Sigmoid colon (tissue), 7 donors: ENCODE results near the gene ELFN1. TPM values are rescaled to one million over a fixed set of nuclear protein-coding genes. Genes with fewer than 3 reads are reported as not detected.

Source experiments
- DNase-seq: peaks from one replicate; pipeline ENCODE4 v3.0.0-alpha.2; 2019
- H3K27ac ChIP-seq, 4 donors: fragments of 200-600 bp; sonication (generic); one replicate each; pipeline ENCODE4 v1.5.1; 2016 to 2019; ENCODE audit warnings: mild to moderate bottlenecking in 1 of 4
- H3K27me3 ChIP-seq, 3 donors: fragments of 200-600 bp; sonication (generic); one replicate each; pipeline ENCODE4 v1.5.1; 2019; ENCODE audit warnings: mild to moderate bottlenecking in 1 of 3
- H3K36me3 ChIP-seq, 4 donors: fragments of 200-600 bp; sonication (generic); one replicate each; pipeline ENCODE4 v1.5.1; 2016 to 2019
- H3K4me1 ChIP-seq, 4 donors: fragments of 200-600 bp; sonication (generic); one replicate each; pipeline ENCODE4 v1.5.1; 2017 to 2019
- H3K4me3 ChIP-seq, 4 donors: fragments of 200-600 bp; sonication (generic); one replicate each; pipeline ENCODE4 v1.5.1; 2017 to 2019; ENCODE audit warnings: mild to moderate bottlenecking in 2 of 4, moderate library complexity in 1 of 4
- H3K9me3 ChIP-seq, 4 donors: fragments of 200-600 bp in 3 of 4; sonication (generic) in 3 of 4; one replicate each; pipeline versions ENCODE4 v1.5.1 to v1.6.1; 2013 to 2019
- CTCF ChIP-seq, 4 experiments: fragments of 450-650 bp in 3 of 4; fragments of 200-600 bp in 1 of 4; IDR thresholded peaks; one replicate each; pipeline ENCODE4 v1.5.1; 2016 to 2019; ENCODE audit warnings: antibody characterized with exemption in 4 of 4, mild to moderate bottlenecking in 3 of 4, moderate library complexity in 2 of 4
- EP300 ChIP-seq, 4 donors: sonication (generic); formaldehyde crosslinking; IDR thresholded peaks; one replicate each; pipeline ENCODE4 v1.6.1; 2017; ENCODE audit warnings: antibody characterized with exemption in 4 of 4
- POLR2A ChIP-seq, 2 donors: fragments of 450-650 bp; IDR thresholded peaks; one replicate each; pipeline ENCODE4 v1.6.1; 2016; ENCODE audit warnings: antibody characterized with exemption in 2 of 2, mild to moderate bottlenecking in 2 of 2, moderate library complexity in 2 of 2
- POLR2AphosphoS5 ChIP-seq, 4 donors: sonication (generic); formaldehyde crosslinking; IDR thresholded peaks; one replicate each; pipeline ENCODE4 v1.6.1; 2017; ENCODE audit warnings: antibody characterized with exemption in 4 of 4
- WGBS, 2 donors: extraction: QIAGEN DNeasy Blood & Tissue Kit; methylation state at CpG; one replicate each; pipeline ENCODE4 v1.1.7; 2013; 5-methylcytosine and 5-hydroxymethylcytosine counted together
- intact Hi-C: fragments of 100-400 bp; cut with DNase I; formaldehyde crosslinking; loops from one replicate; pipeline ENCODE4 v1.15.1; 2023
- polyA plus RNA-seq, 3 donors: library from polyadenylated mRNA; stranded (reverse); fragments of 200-250 nt; gene quantifications; one replicate each; pipeline ENCODE4 v1.2.3, GENCODE V29; 2013
- total RNA-seq, 4 donors: library from RNA; depleted of rRNA; stranded (reverse); fragments of >200 nt; gene quantifications; one replicate each; pipeline ENCODE4 v1.1.0, GENCODE V29; 2016
- donor health status: healthy with polysubstance abuse.
- donor health status: Bipolar disorder and iron deficiency.
- donor health status: healthy.

ELFN1 gene
- total and polyA plus RNA-seq, 7 donors: 0.33 to 0.83 (median 0.54) TPM; not detected in 2

DNA sequence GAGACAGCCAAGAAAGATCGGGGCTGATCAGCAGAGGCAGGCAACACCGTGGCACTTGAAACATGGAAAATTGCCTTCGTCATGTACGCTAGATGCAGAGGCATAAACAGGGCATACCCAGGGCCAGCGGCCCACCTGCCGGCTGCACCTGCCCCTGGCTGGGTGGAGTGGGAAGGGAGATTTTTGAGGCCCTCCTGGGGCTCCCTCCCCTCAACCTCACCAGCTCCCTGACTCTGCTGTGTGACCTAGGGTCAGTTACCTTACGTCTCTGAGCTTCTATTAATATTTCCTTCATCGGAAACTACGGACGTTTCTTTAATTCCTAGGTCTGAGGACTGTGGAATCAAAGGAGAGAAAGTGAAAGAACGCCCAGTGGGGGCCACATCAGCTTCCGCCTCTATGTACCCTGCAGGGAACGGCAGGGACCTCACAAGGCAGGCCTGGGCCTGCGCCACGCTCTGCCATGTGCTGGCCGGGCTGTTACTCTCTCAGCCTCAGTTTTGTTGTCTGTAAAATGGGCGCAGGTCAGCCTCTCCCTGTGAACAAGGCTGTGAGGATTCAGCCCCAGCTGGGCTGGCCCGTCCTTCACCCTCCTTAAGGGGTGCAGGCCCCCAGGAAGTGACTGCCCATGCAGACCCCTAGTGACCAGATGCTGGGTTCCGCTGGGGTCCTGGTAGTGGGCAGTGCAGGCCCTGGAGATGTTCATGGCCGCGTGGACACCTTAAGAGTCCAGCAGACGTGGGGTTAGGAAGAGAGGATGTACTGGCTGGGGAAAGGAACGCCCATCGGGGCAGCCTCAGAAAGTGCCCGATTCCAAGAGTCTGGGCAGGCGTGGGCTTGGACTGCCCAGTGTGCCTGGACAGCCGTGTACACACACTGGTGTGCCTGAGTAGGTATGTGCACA lies 22.7 kb downstream of the ELFN1 start:
- Histone ChIP-seq H3K27ac (peak overlapping the region in 3 of 4 donors; percentile 59 to 74 (median 72)), H3K4me1 (peaks cover 0 to 16% (median 15%) of the 10 kb centered on the region in 4 donors), H3K27me3 (peaks cover 3 to 15% (median 3%) of the 10 kb centered on the region in 3 donors), H3K9me3 (no peaks in the 10 kb centered on the region), H3K4me3 (no peak overlapping the region), H3K36me3 (no peaks in the 10 kb centered on the region)
- intact Hi-C loops: no loop called here
- WGBS, 2 donors: 83 to 89% methylated on average over 27 of the region's 27 CpGs
- TF ChIP-seq EP300 (IDR thresholded peaks at IDR 0.05) (no peak), POLR2AphosphoS5 (IDR thresholded peaks at IDR 0.05) (no peak), CTCF (IDR thresholded peaks at IDR 0.05) (no peak), POLR2A (IDR thresholded peaks at IDR 0.05) (no peak)
- DNase-seq: no peak

GRCh38 chr7:1693419-1693990 lies 23.4 kb downstream of the ELFN1 start:
- H3K4me1 ChIP-seq: peaks cover 0 to 16% (median 15%) of the 10 kb centered on the region in 4 donors
- H3K36me3 ChIP-seq: no peaks in the 10 kb centered on the region
- H3K4me3 ChIP-seq: no peak overlapping the region
- DNase-seq: peak; percentile 61
- no peak overlapping the region for H3K27ac ChIP-seq
- TF ChIP-seq POLR2A (IDR thresholded peaks at IDR 0.05) (no peak), CTCF (IDR thresholded peaks at IDR 0.05) (no peak), EP300 (IDR thresholded peaks at IDR 0.05) (no peak), POLR2AphosphoS5 (IDR thresholded peaks at IDR 0.05) (no peak)
- peaks cover 3 to 15% (median 3%) of the 10 kb centered on the region in 3 donors for H3K27me3 ChIP-seq
- no peaks in the 10 kb centered on the region for H3K9me3 ChIP-seq
- 40 to 71% methylated on average over 25 of the region's 25 CpGs for whole genome bisulfite sequencing, 2 donors
- intact Hi-C loops: no loop called here

GRCh38 chr7:1693991-1694524 lies 24.0 kb downstream of the ELFN1 start:
- Histone ChIP-seq H3K4me1 (peaks cover 0 to 16% (median 15%) of the 10 kb centered on the region in 4 donors), H3K4me3 (no peak overlapping the region), H3K36me3 (no peaks in the 10 kb centered on the region), H3K27me3 (peaks cover 3 to 15% (median 3%) of the 10 kb centered on the region in 3 donors), H3K27ac (no peak overlapping the region), H3K9me3 (no peaks in the 10 kb centered on the region)
- TF ChIP-seq POLR2A (IDR thresholded peaks at IDR 0.05): no peak
- TF ChIP-seq CTCF (IDR thresholded peaks at IDR 0.05): no peak
- no peak for TF ChIP-seq EP300 (IDR thresholded peaks at IDR 0.05)
- no peak for TF ChIP-seq POLR2AphosphoS5 (IDR thresholded peaks at IDR 0.05)
- 50 to 65% methylated on average over 16 of the region's 16 CpGs for WGBS, 2 donors
- intact Hi-C loops: no loop called here
- peak; percentile 46 for DNase-seq

DNA sequence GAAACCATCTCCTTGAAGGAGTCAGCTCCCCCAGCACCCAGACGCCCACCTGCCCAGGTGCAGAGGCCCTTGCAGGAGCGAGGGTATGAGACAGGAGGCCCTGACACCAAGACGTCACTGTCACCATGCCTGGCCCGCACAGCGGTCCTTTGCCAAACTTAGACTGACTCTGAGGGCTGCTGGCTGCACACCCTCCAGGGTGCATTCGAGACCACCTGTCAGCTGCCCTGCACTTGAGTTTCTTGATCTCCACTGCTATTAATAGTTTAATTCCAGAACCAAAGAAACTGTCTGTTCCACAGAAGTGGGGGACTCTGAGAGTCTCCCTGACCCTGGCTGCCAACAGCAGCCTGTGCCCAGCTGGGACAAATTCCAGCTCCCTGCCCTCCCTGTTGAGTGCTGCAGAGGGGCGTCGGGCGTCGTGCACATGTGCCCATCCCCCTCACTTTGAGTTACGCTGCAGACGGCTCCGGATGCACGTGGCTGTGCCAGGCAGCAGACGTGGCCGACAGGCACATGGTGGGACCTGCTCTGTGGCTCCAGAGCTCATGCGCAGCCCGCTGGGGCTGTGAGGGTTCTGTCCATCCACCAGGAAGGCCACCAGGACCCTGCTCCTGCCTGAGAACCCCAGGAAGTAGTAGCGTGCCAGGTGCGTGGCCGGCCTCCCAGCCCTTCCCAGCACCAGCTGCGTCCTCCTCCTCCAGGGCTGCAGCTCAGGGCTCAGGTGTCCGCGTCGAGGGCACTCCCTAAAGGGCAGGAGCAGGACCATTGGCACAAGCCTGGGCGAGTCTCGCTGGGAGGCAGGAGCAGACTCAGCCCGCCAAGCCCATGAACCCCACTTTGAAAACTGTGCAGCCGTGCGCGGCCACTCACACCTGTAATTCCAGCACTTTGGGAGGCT lies 24.8 kb downstream of the ELFN1 start:
- Histone ChIP-seq H3K27ac (no peak overlapping the region), H3K4me1 (peaks cover 0 to 16% (median 15%) of the 10 kb centered on the region in 4 donors), H3K9me3 (no peaks in the 10 kb centered on the region), H3K27me3 (peaks cover 3 to 15% (median 3%) of the 10 kb centered on the region in 3 donors), H3K4me3 (no peak overlapping the region), H3K36me3 (no peaks in the 10 kb centered on the region)
- 76 to 86% methylated on average over 31 of the region's 31 CpGs for whole genome bisulfite sequencing, 2 donors
- TF ChIP-seq POLR2AphosphoS5 (IDR thresholded peaks at IDR 0.05) (no peak), EP300 (IDR thresholded peaks at IDR 0.05) (no peak), POLR2A (IDR thresholded peaks at IDR 0.05) (no peak), CTCF (IDR thresholded peaks at IDR 0.05) (no peak)
- DNase-seq: peak; percentile 49
- intact Hi-C loops: no loop called here
